Activated naive CD4-positive, alpha-beta T cell treated with anti-CD3 and anti-CD28 coated beads, Interleukin-2, amount 10 ng/mL, durations not matched to agents 7 days and 5 days (primary cell): ENCODE results near the gene SPATA6L.
"Not testable (repeated sequence)": the region's sequence is repeated elsewhere in the genome, so short reads cannot be mapped to it uniquely, and the experiment has no call there.

ENCODE experiments used
- CTCF ChIA-PET: fragments of 350-600 bp; sonication (Branson Sonifier 250); formaldehyde crosslinking; loops from one replicate; lab custom pipeline; 2021; ENCODE audit warnings: antibody characterized with exemption; lab: Charles Lee
- DNase-seq: peaks from one replicate; pipeline ENCODE4 v3.0.0-alpha.2; 2020
- H3K27ac Mint-ChIP-seq: one replicate; pipeline ENCODE4 v1.8.0; 2021; ENCODE audit warnings: mild to moderate bottlenecking, moderate library complexity, mixed read lengths
- H3K27me3 Mint-ChIP-seq: one replicate; pipeline ENCODE4 v1.8.0; 2021; ENCODE audit warnings: mild to moderate bottlenecking, mixed read lengths
- H3K36me3 Mint-ChIP-seq: one replicate; pipeline ENCODE4 v1.8.0; 2021; ENCODE audit warnings: mixed read lengths
- H3K4me1 Mint-ChIP-seq: one replicate; pipeline ENCODE4 v1.8.0; 2021; ENCODE audit warnings: mixed read lengths
- H3K4me3 Mint-ChIP-seq: one replicate; pipeline ENCODE4 v1.8.0; 2021; ENCODE audit warnings: mild to moderate bottlenecking, moderate library complexity, mixed read lengths
- H3K9me3 Mint-ChIP-seq: one replicate; pipeline ENCODE4 v1.8.0; 2021; ENCODE audit warnings: mixed read lengths

Gene SPATA6L

DNA sequence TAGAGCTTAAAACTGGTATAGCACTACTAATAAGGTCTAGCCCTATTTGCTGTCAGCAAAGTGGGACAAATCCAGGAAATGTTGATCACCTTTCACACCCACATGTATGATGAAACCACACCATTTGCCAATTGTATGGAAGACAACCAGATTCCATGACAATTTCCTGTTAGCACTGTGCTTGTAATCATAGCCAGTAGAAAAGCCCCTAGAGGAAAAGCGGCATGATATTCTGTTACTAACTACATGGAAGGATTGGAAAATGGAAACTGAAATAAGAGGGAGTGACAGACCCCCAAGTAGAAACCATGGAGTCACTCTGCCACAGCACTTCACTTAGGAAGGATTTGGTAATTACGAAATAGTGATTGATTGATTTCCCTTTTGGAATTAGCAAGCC, 923 bp downstream of the SPATA6L start:
- H3K4me3 Mint-ChIP-seq: peak overlapping the region; percentile 6
- DNase-seq: no peak
- H3K27me3 Mint-ChIP-seq: peaks cover 14% of the 10 kb centered on the region
- H3K9me3 Mint-ChIP-seq: no peaks in the 10 kb centered on the region
- peaks cover 8% of the 10 kb centered on the region for H3K36me3 Mint-ChIP-seq
- no peak overlapping the region for H3K27ac Mint-ChIP-seq
- H3K4me1 Mint-ChIP-seq: peaks cover 80% of the 10 kb centered on the region
- CTCF ChIA-PET: interaction anchor here (1.1 kb wide), 1 partner anchor 14 kb away, joined by 3 read pairs; the partner anchor contains the start of gene CDC37L1

DNA sequence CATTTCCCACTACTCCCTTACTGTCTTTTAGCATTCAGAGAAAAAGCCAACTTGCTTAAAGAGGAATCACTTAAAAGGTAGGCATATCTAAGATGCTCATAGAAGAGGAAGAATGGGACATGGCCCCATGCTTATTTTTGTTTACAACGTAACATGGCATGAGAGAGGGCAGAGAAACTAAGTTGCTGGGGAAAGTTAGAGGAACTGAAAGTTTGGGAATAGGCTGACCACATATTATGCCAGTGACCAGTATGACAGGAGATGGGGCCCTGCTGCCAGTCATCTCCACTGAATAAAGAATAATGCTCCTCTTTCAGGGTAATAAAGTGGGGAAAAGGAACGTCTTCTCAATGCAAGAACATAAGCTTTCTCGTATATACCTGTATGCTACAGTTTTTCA, 2.3 kb downstream of the SPATA6L start:
- Mint-ChIP-seq H3K4me1 (peaks cover 77% of the 10 kb centered on the region), H3K4me3 (peak overlapping the region; percentile 84), H3K27ac (no peak overlapping the region), H3K27me3 (peaks cover 21% of the 10 kb centered on the region), H3K9me3 (no peaks in the 10 kb centered on the region), H3K36me3 (peaks cover 8% of the 10 kb centered on the region)
- CTCF ChIA-PET: no interaction called here
- no peak for DNase-seq

DNA sequence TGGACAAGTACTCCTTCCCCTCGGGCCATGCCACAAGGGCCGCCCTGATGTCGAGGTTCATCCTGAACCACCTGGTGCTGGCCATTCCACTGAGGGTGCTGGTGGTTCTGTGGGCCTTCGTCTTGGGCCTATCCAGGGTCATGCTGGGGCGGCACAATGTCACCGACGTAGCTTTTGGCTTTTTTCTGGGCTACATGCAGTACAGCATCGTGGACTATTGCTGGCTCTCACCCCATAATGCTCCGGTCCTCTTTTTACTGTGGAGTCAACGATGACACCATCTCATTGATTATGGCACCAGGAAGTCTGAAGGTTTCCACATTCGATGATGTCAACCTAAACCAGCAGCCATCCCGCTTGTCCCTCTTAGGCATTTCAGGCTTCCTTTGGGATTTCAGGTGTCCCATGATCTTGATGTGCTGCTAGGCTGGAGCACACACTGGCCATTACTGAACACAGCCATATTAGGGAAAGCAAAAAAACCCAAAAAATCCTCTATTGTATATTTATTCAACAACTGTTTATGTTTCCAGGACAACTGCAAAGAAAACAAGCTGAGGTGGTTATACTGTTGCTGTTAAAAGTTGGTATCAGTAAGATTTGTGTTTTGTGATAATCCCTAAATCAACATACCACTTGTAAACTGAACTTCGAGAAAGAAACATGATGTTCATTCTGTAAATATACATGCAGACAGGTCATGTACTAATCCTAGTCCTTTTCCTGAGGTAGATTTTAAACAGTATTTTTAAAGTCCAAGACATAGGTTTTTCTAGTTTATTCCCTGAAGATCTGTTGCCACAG, 3.1 kb downstream of the SPATA6L start:
- Mint-ChIP-seq H3K36me3 (peaks cover 8% of the 10 kb centered on the region), H3K27me3 (peaks cover 24% of the 10 kb centered on the region), H3K4me3 (peak overlapping the region; percentile 84), H3K4me1 (peaks cover 71% of the 10 kb centered on the region), H3K9me3 (no peaks in the 10 kb centered on the region), H3K27ac (peak overlapping the region; percentile 35)
- CTCF ChIA-PET: interaction anchor here (0.6 to 1.4 kb wide), 3 partner anchors 9 to 178 kb away, joined by 3 to 8 read pairs (median 5); no protein-coding TSS in a partner anchor
- DNase-seq: no peak

- H3K27ac Mint-ChIP-seq: peak within 1 kb of the TSS; percentile 88
- H3K36me3 Mint-ChIP-seq: peaks cover 8% of the 10 kb centered on the region
- H3K27me3 Mint-ChIP-seq: peaks cover 26% of the 10 kb centered on the region
- H3K4me1 Mint-ChIP-seq: peaks cover 64% of the 10 kb centered on the region
- no peaks in the 10 kb centered on the region for H3K9me3 Mint-ChIP-seq
- DNase-seq: peak; percentile 85
- CTCF ChIA-PET: interaction anchor here (0.6 to 1.4 kb wide), 5 partner anchors 9 to 177 kb away, joined by 3 to 8 read pairs (median 3); no protein-coding TSS in a partner anchor
- peak within 1 kb of the TSS; percentile 84 for H3K4me3 Mint-ChIP-seq
These were observed 3.9 kb downstream of the SPATA6L start, which contains the start of gene PLPP6 for GRCh38 chr9:4662108-4662988. PLPP6 (plus strand) TSS chr9:4662294; CDS start chr9:4662376, 82 bp downstream.

DNA sequence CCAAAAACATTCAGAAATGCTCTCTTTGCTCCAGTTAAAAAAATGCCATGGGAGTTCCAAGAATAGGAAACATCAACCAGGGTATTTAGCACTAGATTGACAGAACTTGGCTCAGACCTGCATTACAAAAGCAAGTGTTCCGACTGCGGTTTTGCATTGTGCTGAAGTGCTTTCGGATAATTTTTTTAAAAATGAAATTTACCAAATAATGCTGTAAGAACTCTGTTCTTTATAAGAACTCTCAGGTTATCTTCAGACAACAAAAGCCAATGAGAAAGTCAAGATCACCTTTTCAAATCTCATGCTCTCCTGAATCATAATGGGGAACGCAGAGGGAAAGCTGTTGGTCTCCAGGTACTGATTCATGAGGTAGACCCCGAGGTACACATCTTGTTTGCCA, 4.7 kb downstream of the SPATA6L start:
- Mint-ChIP-seq H3K27me3 (peaks cover 26% of the 10 kb centered on the region), H3K27ac (peak overlapping the region; percentile 88), H3K4me3 (peak overlapping the region; percentile 84), H3K9me3 (no peaks in the 10 kb centered on the region), H3K36me3 (peaks cover 8% of the 10 kb centered on the region), H3K4me1 (peaks cover 57% of the 10 kb centered on the region)
- CTCF ChIA-PET: interaction anchor here (0.6 to 1.4 kb wide), 3 partner anchors 21 to 140 kb away, joined by 3 to 8 read pairs (median 3); no protein-coding TSS in a partner anchor
- DNase-seq: no peak

GRCh38 chr9:4661165-4661564, 5.1 kb downstream of the SPATA6L start:
- CTCF ChIA-PET: no interaction called here
- H3K4me1 Mint-ChIP-seq: peaks cover 52% of the 10 kb centered on the region
- no peak for DNase-seq
- peak overlapping the region; percentile 84 for H3K4me3 Mint-ChIP-seq
- peaks cover 22% of the 10 kb centered on the region for H3K27me3 Mint-ChIP-seq
- H3K27ac Mint-ChIP-seq: peak overlapping the region; percentile 88
- no peaks in the 10 kb centered on the region for H3K9me3 Mint-ChIP-seq
- peaks cover 8% of the 10 kb centered on the region for H3K36me3 Mint-ChIP-seq

- H3K9me3 Mint-ChIP-seq, H3K27ac Mint-ChIP-seq, CTCF ChIA-PET, H3K4me3 Mint-ChIP-seq, H3K36me3 Mint-ChIP-seq, DNase-seq: not testable (repeated sequence)
- Mint-ChIP-seq H3K4me1 (peaks cover 47% of the 10 kb centered on the region), H3K27me3 (peaks cover 18% of the 10 kb centered on the region)
These were observed 5.6 kb downstream of the SPATA6L start for GRCh38 chr9:4660665-4661064.

DNA sequence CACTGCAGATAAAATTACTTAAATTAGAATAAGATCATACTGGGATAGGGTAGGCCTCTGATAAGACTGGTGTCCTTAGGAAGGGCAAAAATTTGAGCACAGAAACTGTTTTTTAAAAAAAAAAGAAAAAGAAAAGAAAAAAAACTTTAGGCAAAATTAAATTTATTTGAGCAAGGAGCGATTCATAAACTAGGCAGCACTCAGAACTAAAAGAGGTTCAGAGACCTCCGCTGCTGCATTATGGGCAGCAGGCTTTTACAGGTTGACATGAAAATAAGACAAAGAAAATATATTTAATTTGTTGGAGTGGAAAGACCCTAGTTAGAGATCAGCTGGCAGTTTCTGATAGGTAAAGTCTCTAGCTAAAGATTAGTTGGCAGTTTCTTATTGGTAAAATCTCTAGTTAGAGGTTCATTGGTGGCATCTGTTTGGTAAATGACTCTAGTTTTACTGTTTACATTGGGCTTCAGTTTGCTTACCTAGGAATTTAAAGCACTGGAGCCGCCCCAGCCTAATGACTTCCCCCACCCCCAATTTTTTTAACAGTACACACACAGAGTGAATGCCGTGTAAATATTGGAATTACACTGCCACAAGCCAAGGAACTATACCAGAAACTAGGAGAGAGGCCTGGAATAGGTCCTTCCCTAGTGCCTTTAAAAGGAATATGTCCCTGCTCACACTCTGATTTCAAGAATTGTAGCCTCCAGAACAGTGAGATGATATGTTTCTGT, 8.7 kb downstream of the SPATA6L start:
- CTCF ChIA-PET: no interaction called here
- Mint-ChIP-seq H3K4me1 (peaks cover 18% of the 10 kb centered on the region), H3K9me3 (no peaks in the 10 kb centered on the region), H3K36me3 (no peaks in the 10 kb centered on the region), H3K4me3 (no peak overlapping the region), H3K27me3 (peaks cover 12% of the 10 kb centered on the region), H3K27ac (no peak overlapping the region)
- DNase-seq: no peak

GRCh38 chr9:4656621-4657020, 9.7 kb downstream of the SPATA6L start:
- no peak overlapping the region for H3K4me3 Mint-ChIP-seq
- no peak overlapping the region for H3K27ac Mint-ChIP-seq
- no peak for DNase-seq
- peaks cover 11% of the 10 kb centered on the region for H3K27me3 Mint-ChIP-seq
- no peaks in the 10 kb centered on the region for H3K9me3 Mint-ChIP-seq
- no peaks in the 10 kb centered on the region for H3K36me3 Mint-ChIP-seq
- CTCF ChIA-PET: no interaction called here
- H3K4me1 Mint-ChIP-seq: peaks cover 10% of the 10 kb centered on the region

GRCh38 chr9:4656196-4656595, 10.1 kb downstream of the SPATA6L start:
- DNase-seq, H3K27ac Mint-ChIP-seq, H3K36me3 Mint-ChIP-seq, H3K4me1 Mint-ChIP-seq, H3K9me3 Mint-ChIP-seq, CTCF ChIA-PET, H3K4me3 Mint-ChIP-seq: not testable (repeated sequence)
- peaks cover 11% of the 10 kb centered on the region for H3K27me3 Mint-ChIP-seq

- Mint-ChIP-seq H3K9me3 (no peaks in the 10 kb centered on the region), H3K4me1 (no peaks in the 10 kb centered on the region), H3K27ac (no peak overlapping the region), H3K27me3 (peaks cover 6% of the 10 kb centered on the region), H3K4me3 (no peak overlapping the region), H3K36me3 (no peaks in the 10 kb centered on the region)
- CTCF ChIA-PET: no interaction called here
- no peak for DNase-seq
These were observed 11.7 kb downstream of the SPATA6L start for GRCh38 chr9:4654538-4654937.

DNA sequence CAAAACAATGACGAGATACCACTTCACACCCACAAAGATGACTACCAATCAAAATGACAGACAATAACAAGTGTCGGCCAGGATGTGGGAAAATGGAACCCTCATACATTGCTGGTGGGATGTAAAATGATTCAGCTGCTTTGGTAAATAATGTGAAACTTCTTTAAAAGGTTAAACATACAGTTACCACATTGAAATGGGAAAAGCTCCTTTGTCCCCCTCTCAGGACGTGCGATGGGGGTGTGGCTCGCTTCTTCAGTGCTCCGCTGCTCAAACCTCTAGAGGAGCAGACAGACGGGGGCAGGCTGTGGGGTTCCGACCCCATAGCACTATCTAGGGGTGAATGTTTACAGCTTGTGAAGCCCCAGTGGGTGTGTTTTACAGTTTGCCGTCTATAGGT, 12.2 kb downstream of the SPATA6L start:
- Mint-ChIP-seq H3K4me3 (no peak overlapping the region), H3K36me3 (no peaks in the 10 kb centered on the region), H3K9me3 (no peaks in the 10 kb centered on the region), H3K4me1 (no peaks in the 10 kb centered on the region), H3K27me3 (peaks cover 4% of the 10 kb centered on the region), H3K27ac (no peak overlapping the region)
- CTCF ChIA-PET: interaction anchor here (0.9 kb wide), 1 partner anchor 8 kb away, joined by 3 read pairs; no protein-coding TSS in a partner anchor
- DNase-seq: no peak

DNA sequence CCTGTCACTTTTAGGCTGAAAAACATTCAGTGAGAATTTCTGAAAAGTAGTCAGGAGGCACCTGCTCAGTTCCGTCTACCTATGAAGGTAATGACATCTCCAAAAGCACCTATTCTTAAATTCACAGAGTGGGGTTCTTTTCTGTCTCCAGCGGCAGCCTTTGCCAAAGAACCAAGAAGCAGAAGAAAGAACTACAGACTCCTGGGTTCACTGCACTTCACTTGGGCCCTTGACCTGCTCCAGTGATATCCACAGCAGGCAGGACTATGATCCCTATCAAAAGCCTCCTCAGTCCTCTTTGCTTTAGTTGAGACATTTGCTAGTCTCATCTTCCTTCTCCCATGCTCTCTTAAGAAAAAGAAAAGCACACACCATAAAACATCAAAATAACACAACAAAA, 23.9 kb downstream of the SPATA6L start:
- Mint-ChIP-seq H3K27me3 (no peaks in the 10 kb centered on the region), H3K9me3 (no peaks in the 10 kb centered on the region), H3K4me1 (peaks cover 2% of the 10 kb centered on the region), H3K27ac (no peak overlapping the region), H3K36me3 (no peaks in the 10 kb centered on the region), H3K4me3 (no peak overlapping the region)
- no peak for DNase-seq
- CTCF ChIA-PET: no interaction called here
